H9 (cell line): Measurements from ENCODE around the gene SATL1. TPM values are rescaled to one million over a fixed set of nuclear protein-coding genes. Genes with fewer than 3 reads are reported as not detected.

Experiments
- DNase-seq: peaks from one replicate; pipeline ENCODE4 v3.0.0-alpha.2; 2017
- H2AFZ ChIP-seq: one replicate; pipeline ENCODE4 v1.6.1; 2013; ENCODE audit warnings: mild to moderate bottlenecking, low read length, control low read depth, moderate library complexity
- H2AK5ac ChIP-seq: 2 replicates; pipeline ENCODE4 v1.6.1; 2013; ENCODE audit warnings: low read length, control low read depth, mixed read lengths; ENCODE audit not compliant: insufficient read length
- H2BK120ac ChIP-seq: one replicate; pipeline ENCODE4 v1.6.1; 2013; ENCODE audit warnings: low read depth, mild to moderate bottlenecking, low read length, control low read depth, inconsistent platforms; ENCODE audit not compliant: poor library complexity, severe bottlenecking
- H2BK12ac ChIP-seq: 2 replicates; pipeline ENCODE4 v1.6.1; 2013; ENCODE audit warnings: low read length, control low read depth, mixed read lengths, low read depth; ENCODE audit not compliant: insufficient read length
- H2BK15ac ChIP-seq: 2 replicates; pipeline ENCODE4 v1.6.1; 2013; ENCODE audit warnings: low read depth, low read length, control low read depth
- H2BK20ac ChIP-seq: one replicate; pipeline ENCODE4 v1.6.1; 2013; ENCODE audit warnings: low read depth, mild to moderate bottlenecking, low read length, control low read depth, inconsistent platforms; ENCODE audit not compliant: poor library complexity, severe bottlenecking
- H2BK5ac ChIP-seq: 2 replicates; pipeline ENCODE4 v1.6.1; 2013; ENCODE audit warnings: low read length, control low read depth, mixed read lengths; ENCODE audit not compliant: insufficient read length
- H3K14ac ChIP-seq: 2 replicates; pipeline ENCODE4 v1.6.1; 2013; ENCODE audit warnings: low read length, control low read depth; ENCODE audit not compliant: insufficient read depth
- H3K18ac ChIP-seq: 2 replicates; pipeline ENCODE4 v1.6.1; 2013; ENCODE audit warnings: low read depth, mild to moderate bottlenecking, mixed read lengths, low read length, control low read depth; ENCODE audit not compliant: insufficient read length
- H3K23ac ChIP-seq: 2 replicates; pipeline ENCODE4 v1.6.1; 2013; ENCODE audit warnings: low read length, control low read depth, mixed read lengths, low read depth; ENCODE audit not compliant: insufficient read length
- H3K23me2 ChIP-seq: 2 replicates; pipeline ENCODE4 v1.6.1; 2013; ENCODE audit warnings: low read depth, mild to moderate bottlenecking, mixed read lengths, low read length, control low read depth; ENCODE audit not compliant: insufficient read length, poor library complexity, severe bottlenecking
- H3K27ac ChIP-seq: 2 replicates; pipeline ENCODE4 v1.5.1; 2013; ENCODE audit warnings: low read length, control low read depth, mixed read lengths, low read depth; ENCODE audit not compliant: insufficient read length
- H3K27me3 ChIP-seq: 2 replicates; pipeline ENCODE4 v1.6.1; 2013; ENCODE audit warnings: low read length, control low read depth, inconsistent platforms; ENCODE audit not compliant: insufficient read depth
- H3K4ac ChIP-seq: 2 replicates; pipeline ENCODE4 v1.6.1; 2013; ENCODE audit warnings: low read depth, mild to moderate bottlenecking, control low read depth, inconsistent platforms, low read length, moderate library complexity
- H3K4me1 ChIP-seq: 2 replicates; pipeline ENCODE4 v1.6.1; 2013; ENCODE audit warnings: low read length, control low read depth, inconsistent platforms; ENCODE audit not compliant: insufficient read depth
- H3K4me2 ChIP-seq: 2 replicates; pipeline ENCODE4 v1.6.1; 2013; ENCODE audit warnings: low read length, control low read depth, mixed read lengths; ENCODE audit not compliant: insufficient read length, insufficient read depth
- H3K56ac ChIP-seq: 2 replicates; pipeline ENCODE4 v1.6.1; 2013; ENCODE audit warnings: low read depth, mild to moderate bottlenecking, mixed read lengths, low read length, control low read depth; ENCODE audit not compliant: insufficient read length
- H3K79me1 ChIP-seq: 2 replicates; pipeline ENCODE4 v1.6.1; 2013; ENCODE audit warnings: low read depth, mild to moderate bottlenecking, moderate library complexity, low read length, control low read depth, inconsistent platforms; ENCODE audit not compliant: insufficient read depth, poor library complexity, severe bottlenecking
- H3K79me2 ChIP-seq: 2 replicates; pipeline ENCODE4 v1.6.1; 2013; ENCODE audit warnings: low read length, control low read depth, inconsistent platforms; ENCODE audit not compliant: insufficient read depth
- H3K9ac ChIP-seq: 2 replicates; pipeline ENCODE4 v1.6.1; 2013; ENCODE audit warnings: low read length, control low read depth, mixed read lengths; ENCODE audit not compliant: insufficient read length; ENCODE audit errors: extremely low read depth
- H3K9me3 ChIP-seq: one replicate; pipeline ENCODE4 v1.6.1; 2013; ENCODE audit warnings: low read depth, low read length, inconsistent platforms; ENCODE audit not compliant: control insufficient read depth
- H3T11ph ChIP-seq: one replicate; pipeline ENCODE4 v1.6.1; 2013; ENCODE audit warnings: mild to moderate bottlenecking, low read length, control low read depth, inconsistent platforms
- H4K20me1 ChIP-seq: one replicate; pipeline ENCODE4 v1.6.1; 2013; ENCODE audit not compliant: control insufficient read depth, insufficient read length, insufficient read depth
- H4K5ac ChIP-seq: 2 replicates; pipeline ENCODE4 v1.6.1; 2013; ENCODE audit warnings: low read depth, mild to moderate bottlenecking, mixed read lengths, low read length, control low read depth; ENCODE audit not compliant: insufficient read length
- H4K8ac ChIP-seq: replicated peaks from 2 replicates; pipeline ENCODE4 v1.6.1; 2013; ENCODE audit warnings: low read length, control low read depth, mixed read lengths, low read depth; ENCODE audit not compliant: insufficient read length
- H4K91ac ChIP-seq: 2 replicates; pipeline ENCODE4 v1.6.1; 2013; ENCODE audit warnings: low read depth, mild to moderate bottlenecking, moderate library complexity, mixed read lengths, low read length, control low read depth; ENCODE audit not compliant: insufficient read length
- H3K27ac Mint-ChIP-seq, 3 experiments: 2 replicates in 2 of 3; 3 replicates in 1 of 3; pipeline ENCODE4 v1.8.0; 2020 to 2021; ENCODE audit warnings: mixed read lengths in 3 of 3, mild to moderate bottlenecking in 1 of 3, moderate library complexity in 1 of 3
- H3K27me3 Mint-ChIP-seq: 2 replicates; pipeline ENCODE4 v1.8.0; 2021; ENCODE audit warnings: low read depth, mild to moderate bottlenecking, moderate library complexity, mixed read lengths
- H3K36me3 Mint-ChIP-seq, 3 experiments: 2 replicates in 2 of 3; 3 replicates in 1 of 3; pipeline ENCODE4 v1.8.0; 2020 to 2021; ENCODE audit warnings: low read depth in 3 of 3, mixed read lengths in 3 of 3; ENCODE audit not compliant: insufficient read depth in 1 of 3
- H3K4me1 Mint-ChIP-seq, 2 experiments: 2 replicates each; pipeline ENCODE4 v1.8.0; 2020; ENCODE audit warnings: mixed read lengths in 2 of 2
- H3K4me3 Mint-ChIP-seq, 2 experiments: 2 replicates in 1 of 2; 3 replicates in 1 of 2; pipeline ENCODE4 v1.8.0; 2020 to 2021; ENCODE audit warnings: mild to moderate bottlenecking in 2 of 2, mixed read lengths in 2 of 2, moderate library complexity in 1 of 2
- H3K9me3 Mint-ChIP-seq, 2 experiments: 2 replicates in 1 of 2; 3 replicates in 1 of 2; pipeline ENCODE4 v1.8.0; 2020; ENCODE audit warnings: mild to moderate bottlenecking in 2 of 2, mixed read lengths in 2 of 2, moderate library complexity in 1 of 2
- CTCF ChIP-seq: fragments of 200-600 bp; sonication (generic); conservative IDR thresholded peaks from 3 replicates; pipeline ENCODE4 v1.8.0; 2021; ENCODE audit warnings: antibody characterized with exemption, mild to moderate bottlenecking
- WGBS: extraction: QIAGEN DNeasy Blood & Tissue Kit; methylation state at CpG from one replicate; pipeline ENCODE4 v1.1.7; 2013; ENCODE audit warnings: missing lambda C conversion rate, low lambda C conversion rate, mixed read lengths; ENCODE audit not compliant: insufficient read length; ENCODE audit errors: extremely low coverage; 5-methylcytosine and 5-hydroxymethylcytosine counted together
- total RNA-seq: library from RNA; stranded (reverse); gene quantifications from 2 replicates; pipeline ENCODE4 v1.2.1, GENCODE V29; 2021

Gene SATL1
- total RNA-seq, 1 experiment from 2014 or later = 0.31 TPM

GRCh38 chrX:85065512-85066198 is 177.9 kb downstream of the SATL1 start:
- no peak for DNase-seq
- H3K9ac ChIP-seq = no peak overlapping the region
- no peak overlapping the region for H4K91ac ChIP-seq
- no peak overlapping the region for H3K56ac ChIP-seq
- WGBS = no CpG with 5 or more reads among the region's 4 CpGs
- no peaks in the 10 kb centered on the region for H3K79me1 ChIP-seq
- no peak overlapping the region for H2AFZ ChIP-seq
- no peak overlapping the region for H3K23ac ChIP-seq
- no peak overlapping the region for H3T11ph ChIP-seq
- no peak overlapping the region for H3K18ac ChIP-seq
- H3K79me2 ChIP-seq = no peaks in the 10 kb centered on the region
- no peak overlapping the region for H4K5ac ChIP-seq
- no peak overlapping the region for H3K4ac ChIP-seq
- no peaks in the 10 kb centered on the region; the same call in 1 of the 2 replicates for H3K27me3 Mint-ChIP-seq
- no peaks in the 10 kb centered on the region for H3K4me1 Mint-ChIP-seq
- no peak for TF ChIP-seq CTCF
- H3K4me2 ChIP-seq = no peak overlapping the region
- H3K27ac Mint-ChIP-seq = no peak overlapping the region
- no peak overlapping the region for H2AK5ac ChIP-seq
- H3K27me3 ChIP-seq = no peaks in the 10 kb centered on the region
- H4K8ac ChIP-seq = no peak overlapping the region
- H3K4me3 Mint-ChIP-seq = no peak overlapping the region
- H2BK12ac ChIP-seq = no peak overlapping the region
- peaks cover 61 to 62% of the 10 kb centered on the region in 2 experiments for H3K9me3 Mint-ChIP-seq
- H3K23me2 ChIP-seq = no peaks in the 10 kb centered on the region
- no peak overlapping the region for H3K14ac ChIP-seq
- no peaks in the 10 kb centered on the region for H3K4me1 ChIP-seq
- H3K27ac ChIP-seq = no peak overlapping the region
- no peak overlapping the region for H2BK5ac ChIP-seq
- H2BK120ac ChIP-seq = no peak overlapping the region
- no peaks in the 10 kb centered on the region for H4K20me1 ChIP-seq
- H2BK15ac ChIP-seq = no peak overlapping the region
- H3K36me3 Mint-ChIP-seq = peaks cover 18 to 29% (median 26%) of the 10 kb centered on the region in 3 experiments
- H3K9me3 ChIP-seq = no peaks in the 10 kb centered on the region
- no peak overlapping the region for H2BK20ac ChIP-seq
